ENCODE results near the gene UNC5CL.

DNA sequence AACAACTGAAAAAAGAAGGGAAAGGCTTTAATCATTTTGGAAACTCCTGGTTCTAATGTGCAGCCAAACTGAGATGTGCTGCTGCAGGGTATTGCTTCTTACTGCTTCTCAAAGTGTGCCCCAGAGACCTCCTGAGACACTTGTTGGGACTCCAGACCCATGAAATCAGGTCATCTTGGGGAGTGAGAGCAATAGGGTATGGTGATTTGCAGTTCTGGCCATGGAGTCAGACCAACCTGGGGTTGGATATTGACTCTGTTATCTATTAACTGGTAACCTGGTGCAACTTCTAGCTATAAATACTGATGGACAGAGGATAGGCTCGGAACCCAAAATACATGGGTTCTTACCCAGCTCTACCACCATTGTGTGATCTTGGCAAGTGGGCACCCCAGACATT, 7.1 kb upstream of the UNC5CL start:
- TF ChIP-seq POLR2AphosphoS5 (IDR thresholded peaks at IDR 0.05; ENCODE audit: low read depth) (no peak), SPI1 (IDR thresholded peaks at IDR 0.05; ENCODE audit: borderline replicate concordance, low read depth) (no peak)
- TF ChIP-seq, protein P1, sequence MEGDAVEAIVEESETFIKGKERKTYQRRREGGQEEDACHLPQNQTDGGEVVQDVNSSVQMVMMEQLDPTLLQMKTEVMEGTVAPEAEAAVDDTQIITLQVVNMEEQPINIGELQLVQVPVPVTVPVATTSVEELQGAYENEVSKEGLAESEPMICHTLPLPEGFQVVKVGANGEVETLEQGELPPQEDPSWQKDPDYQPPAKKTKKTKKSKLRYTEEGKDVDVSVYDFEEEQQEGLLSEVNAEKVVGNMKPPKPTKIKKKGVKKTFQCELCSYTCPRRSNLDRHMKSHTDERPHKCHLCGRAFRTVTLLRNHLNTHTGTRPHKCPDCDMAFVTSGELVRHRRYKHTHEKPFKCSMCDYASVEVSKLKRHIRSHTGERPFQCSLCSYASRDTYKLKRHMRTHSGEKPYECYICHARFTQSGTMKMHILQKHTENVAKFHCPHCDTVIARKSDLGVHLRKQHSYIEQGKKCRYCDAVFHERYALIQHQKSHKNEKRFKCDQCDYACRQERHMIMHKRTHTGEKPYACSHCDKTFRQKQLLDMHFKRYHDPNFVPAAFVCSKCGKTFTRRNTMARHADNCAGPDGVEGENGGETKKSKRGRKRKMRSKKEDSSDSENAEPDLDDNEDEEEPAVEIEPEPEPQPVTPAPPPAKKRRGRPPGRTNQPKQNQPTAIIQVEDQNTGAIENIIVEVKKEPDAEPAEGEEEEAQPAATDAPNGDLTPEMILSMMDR (IDR thresholded peaks at IDR 0.05; ENCODE audit: insufficient read depth, low read length), result no peak
